H9 (cell line): ENCODE results near the gene ROBO1. TPM values are rescaled to one million over a fixed set of nuclear protein-coding genes. Genes with fewer than 3 reads are reported as not detected.

Experiments used
- DNase-seq: peaks from one replicate; pipeline ENCODE4 v3.0.0-alpha.2; 2017
- H2AFZ ChIP-seq: one replicate; pipeline ENCODE4 v1.6.1; 2013; ENCODE audit warnings: mild to moderate bottlenecking, low read length, control low read depth, moderate library complexity
- H2AK5ac ChIP-seq: 2 replicates; pipeline ENCODE4 v1.6.1; 2013; ENCODE audit warnings: low read length, control low read depth, mixed read lengths; ENCODE audit not compliant: insufficient read length
- H2BK120ac ChIP-seq: one replicate; pipeline ENCODE4 v1.6.1; 2013; ENCODE audit warnings: low read depth, mild to moderate bottlenecking, low read length, control low read depth, inconsistent platforms; ENCODE audit not compliant: poor library complexity, severe bottlenecking
- H2BK12ac ChIP-seq: 2 replicates; pipeline ENCODE4 v1.6.1; 2013; ENCODE audit warnings: low read length, control low read depth, mixed read lengths, low read depth; ENCODE audit not compliant: insufficient read length
- H2BK15ac ChIP-seq: 2 replicates; pipeline ENCODE4 v1.6.1; 2013; ENCODE audit warnings: low read depth, low read length, control low read depth
- H2BK20ac ChIP-seq: one replicate; pipeline ENCODE4 v1.6.1; 2013; ENCODE audit warnings: low read depth, mild to moderate bottlenecking, low read length, control low read depth, inconsistent platforms; ENCODE audit not compliant: poor library complexity, severe bottlenecking
- H2BK5ac ChIP-seq: 2 replicates; pipeline ENCODE4 v1.6.1; 2013; ENCODE audit warnings: low read length, control low read depth, mixed read lengths; ENCODE audit not compliant: insufficient read length
- H3K14ac ChIP-seq: 2 replicates; pipeline ENCODE4 v1.6.1; 2013; ENCODE audit warnings: low read length, control low read depth; ENCODE audit not compliant: insufficient read depth
- H3K18ac ChIP-seq: 2 replicates; pipeline ENCODE4 v1.6.1; 2013; ENCODE audit warnings: low read depth, mild to moderate bottlenecking, mixed read lengths, low read length, control low read depth; ENCODE audit not compliant: insufficient read length
- H3K23ac ChIP-seq: 2 replicates; pipeline ENCODE4 v1.6.1; 2013; ENCODE audit warnings: low read length, control low read depth, mixed read lengths, low read depth; ENCODE audit not compliant: insufficient read length
- H3K23me2 ChIP-seq: 2 replicates; pipeline ENCODE4 v1.6.1; 2013; ENCODE audit warnings: low read depth, mild to moderate bottlenecking, mixed read lengths, low read length, control low read depth; ENCODE audit not compliant: insufficient read length, poor library complexity, severe bottlenecking
- H3K27ac ChIP-seq: 2 replicates; pipeline ENCODE4 v1.5.1; 2013; ENCODE audit warnings: low read length, control low read depth, mixed read lengths, low read depth; ENCODE audit not compliant: insufficient read length
- H3K27me3 ChIP-seq: 2 replicates; pipeline ENCODE4 v1.6.1; 2013; ENCODE audit warnings: low read length, control low read depth, inconsistent platforms; ENCODE audit not compliant: insufficient read depth
- H3K4ac ChIP-seq: 2 replicates; pipeline ENCODE4 v1.6.1; 2013; ENCODE audit warnings: low read depth, mild to moderate bottlenecking, control low read depth, inconsistent platforms, low read length, moderate library complexity
- H3K4me1 ChIP-seq: 2 replicates; pipeline ENCODE4 v1.6.1; 2013; ENCODE audit warnings: low read length, control low read depth, inconsistent platforms; ENCODE audit not compliant: insufficient read depth
- H3K4me2 ChIP-seq: 2 replicates; pipeline ENCODE4 v1.6.1; 2013; ENCODE audit warnings: low read length, control low read depth, mixed read lengths; ENCODE audit not compliant: insufficient read length, insufficient read depth
- H3K56ac ChIP-seq: 2 replicates; pipeline ENCODE4 v1.6.1; 2013; ENCODE audit warnings: low read depth, mild to moderate bottlenecking, mixed read lengths, low read length, control low read depth; ENCODE audit not compliant: insufficient read length
- H3K79me1 ChIP-seq: 2 replicates; pipeline ENCODE4 v1.6.1; 2013; ENCODE audit warnings: low read depth, mild to moderate bottlenecking, moderate library complexity, low read length, control low read depth, inconsistent platforms; ENCODE audit not compliant: insufficient read depth, poor library complexity, severe bottlenecking
- H3K79me2 ChIP-seq: 2 replicates; pipeline ENCODE4 v1.6.1; 2013; ENCODE audit warnings: low read length, control low read depth, inconsistent platforms; ENCODE audit not compliant: insufficient read depth
- H3K9ac ChIP-seq: 2 replicates; pipeline ENCODE4 v1.6.1; 2013; ENCODE audit warnings: low read length, control low read depth, mixed read lengths; ENCODE audit not compliant: insufficient read length; ENCODE audit errors: extremely low read depth
- H3K9me3 ChIP-seq: one replicate; pipeline ENCODE4 v1.6.1; 2013; ENCODE audit warnings: low read depth, low read length, inconsistent platforms; ENCODE audit not compliant: control insufficient read depth
- H3T11ph ChIP-seq: one replicate; pipeline ENCODE4 v1.6.1; 2013; ENCODE audit warnings: mild to moderate bottlenecking, low read length, control low read depth, inconsistent platforms
- H4K20me1 ChIP-seq: one replicate; pipeline ENCODE4 v1.6.1; 2013; ENCODE audit not compliant: control insufficient read depth, insufficient read length, insufficient read depth
- H4K5ac ChIP-seq: 2 replicates; pipeline ENCODE4 v1.6.1; 2013; ENCODE audit warnings: low read depth, mild to moderate bottlenecking, mixed read lengths, low read length, control low read depth; ENCODE audit not compliant: insufficient read length
- H4K8ac ChIP-seq: replicated peaks from 2 replicates; pipeline ENCODE4 v1.6.1; 2013; ENCODE audit warnings: low read length, control low read depth, mixed read lengths, low read depth; ENCODE audit not compliant: insufficient read length
- H4K91ac ChIP-seq: 2 replicates; pipeline ENCODE4 v1.6.1; 2013; ENCODE audit warnings: low read depth, mild to moderate bottlenecking, moderate library complexity, mixed read lengths, low read length, control low read depth; ENCODE audit not compliant: insufficient read length
- H3K27ac Mint-ChIP-seq, 3 experiments: 2 replicates in 2 of 3; 3 replicates in 1 of 3; pipeline ENCODE4 v1.8.0; 2020 to 2021; ENCODE audit warnings: mixed read lengths in 3 of 3, mild to moderate bottlenecking in 1 of 3, moderate library complexity in 1 of 3
- H3K27me3 Mint-ChIP-seq: 2 replicates; pipeline ENCODE4 v1.8.0; 2021; ENCODE audit warnings: low read depth, mild to moderate bottlenecking, moderate library complexity, mixed read lengths
- H3K36me3 Mint-ChIP-seq, 3 experiments: 2 replicates in 2 of 3; 3 replicates in 1 of 3; pipeline ENCODE4 v1.8.0; 2020 to 2021; ENCODE audit warnings: low read depth in 3 of 3, mixed read lengths in 3 of 3; ENCODE audit not compliant: insufficient read depth in 1 of 3
- H3K4me1 Mint-ChIP-seq, 2 experiments: 2 replicates each; pipeline ENCODE4 v1.8.0; 2020; ENCODE audit warnings: mixed read lengths in 2 of 2
- H3K4me3 Mint-ChIP-seq, 2 experiments: 2 replicates in 1 of 2; 3 replicates in 1 of 2; pipeline ENCODE4 v1.8.0; 2020 to 2021; ENCODE audit warnings: mild to moderate bottlenecking in 2 of 2, mixed read lengths in 2 of 2, moderate library complexity in 1 of 2
- H3K9me3 Mint-ChIP-seq, 2 experiments: 2 replicates in 1 of 2; 3 replicates in 1 of 2; pipeline ENCODE4 v1.8.0; 2020; ENCODE audit warnings: mild to moderate bottlenecking in 2 of 2, mixed read lengths in 2 of 2, moderate library complexity in 1 of 2
- WGBS: extraction: QIAGEN DNeasy Blood & Tissue Kit; methylation state at CpG from one replicate; pipeline ENCODE4 v1.1.7; 2013; ENCODE audit warnings: missing lambda C conversion rate, low lambda C conversion rate, mixed read lengths; ENCODE audit not compliant: insufficient read length; ENCODE audit errors: extremely low coverage; 5-methylcytosine and 5-hydroxymethylcytosine counted together
- total RNA-seq: library from RNA; stranded (reverse); gene quantifications from 2 replicates; pipeline ENCODE4 v1.2.1, GENCODE V29; 2021
- TF ChIP-seq, protein P1 (sequence below): fragments of 200-600 bp; sonication (generic); conservative IDR thresholded peaks from 3 replicates; pipeline ENCODE4 v1.8.0; 2021; ENCODE audit warnings: antibody characterized with exemption, mild to moderate bottlenecking

The ROBO1 gene
- total RNA-seq, 1 experiment from 2014 or later = 62.7 TPM

- Mint-ChIP-seq H3K36me3 (no peaks in the 10 kb centered on the region), H3K27ac (no peak overlapping the region), H3K27me3 (no peaks in the 10 kb centered on the region), H3K9me3 (no peaks in the 10 kb centered on the region), H3K4me1 (peaks cover 16 to 18% of the 10 kb centered on the region in 2 experiments), H3K4me3 (no peak overlapping the region)
- no CpG with 5 or more reads among the region's 3 CpGs for WGBS
- Histone ChIP-seq H3K27me3 (no peaks in the 10 kb centered on the region), H3K56ac (no peak overlapping the region), H3K27ac (no peak overlapping the region), H3K9ac (no peak overlapping the region), H2BK120ac (no peak overlapping the region), H2AFZ (no peak overlapping the region), H4K5ac (no peak overlapping the region), H3K4ac (no peak overlapping the region), H3K23me2 (no peaks in the 10 kb centered on the region), H2AK5ac (no peak overlapping the region), H3K4me1 (no peaks in the 10 kb centered on the region; the same call in 1 of the 2 replicates), H3K14ac (no peak overlapping the region), H3T11ph (no peak overlapping the region), H4K91ac (no peak overlapping the region), H4K8ac (no peak overlapping the region), H3K18ac (no peak overlapping the region), H3K9me3 (no peaks in the 10 kb centered on the region), H4K20me1 (no peaks in the 10 kb centered on the region), H2BK15ac (no peak overlapping the region), H2BK5ac (no peak overlapping the region), H3K23ac (no peak overlapping the region), H2BK12ac (no peak overlapping the region), H3K4me2 (no peak overlapping the region), H3K79me2 (no peaks in the 10 kb centered on the region), H3K79me1 (no peaks in the 10 kb centered on the region), H2BK20ac (no peak overlapping the region)
- TF ChIP-seq, protein P1, sequence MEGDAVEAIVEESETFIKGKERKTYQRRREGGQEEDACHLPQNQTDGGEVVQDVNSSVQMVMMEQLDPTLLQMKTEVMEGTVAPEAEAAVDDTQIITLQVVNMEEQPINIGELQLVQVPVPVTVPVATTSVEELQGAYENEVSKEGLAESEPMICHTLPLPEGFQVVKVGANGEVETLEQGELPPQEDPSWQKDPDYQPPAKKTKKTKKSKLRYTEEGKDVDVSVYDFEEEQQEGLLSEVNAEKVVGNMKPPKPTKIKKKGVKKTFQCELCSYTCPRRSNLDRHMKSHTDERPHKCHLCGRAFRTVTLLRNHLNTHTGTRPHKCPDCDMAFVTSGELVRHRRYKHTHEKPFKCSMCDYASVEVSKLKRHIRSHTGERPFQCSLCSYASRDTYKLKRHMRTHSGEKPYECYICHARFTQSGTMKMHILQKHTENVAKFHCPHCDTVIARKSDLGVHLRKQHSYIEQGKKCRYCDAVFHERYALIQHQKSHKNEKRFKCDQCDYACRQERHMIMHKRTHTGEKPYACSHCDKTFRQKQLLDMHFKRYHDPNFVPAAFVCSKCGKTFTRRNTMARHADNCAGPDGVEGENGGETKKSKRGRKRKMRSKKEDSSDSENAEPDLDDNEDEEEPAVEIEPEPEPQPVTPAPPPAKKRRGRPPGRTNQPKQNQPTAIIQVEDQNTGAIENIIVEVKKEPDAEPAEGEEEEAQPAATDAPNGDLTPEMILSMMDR = no peak
- no peak for DNase-seq
Observed at GRCh38 chr3:79385211-79385610, 382.6 kb downstream of the ROBO1 start.
